HG03045 (cell line): ENCODE results near the gene DHRS13.
"Not testable (repeated sequence)": the region's sequence is repeated elsewhere in the genome, so short reads cannot be mapped to it uniquely, and the experiment has no call there.

Experiments
- ATAC-seq: cut with Tn5 transposase; IDR thresholded peaks from one replicate; pipeline ENCODE4 v1.9.1; 2021; ENCODE audit warnings: mild to moderate bottlenecking, moderate library complexity; ENCODE audit not compliant: unreplicated experiment

Gene DHRS13

GRCh38 chr17:28887871-28888471 lies 14.9 kb downstream of the DHRS13 start:
- no peak for ATAC-seq

GRCh38 chr17:28885951-28886350 lies 16.9 kb downstream of the DHRS13 start:
- ATAC-seq, result no peak

GRCh38 chr17:28885363-28885762 lies 17.5 kb downstream of the DHRS13 start:
- no peak for ATAC-seq

GRCh38 chr17:28883967-28884702 lies 18.7 kb downstream of the DHRS13 start:
- ATAC-seq, result no peak

GRCh38 chr17:28882154-28882895 lies 20.6 kb downstream of the DHRS13 start:
- no peak for ATAC-seq

GRCh38 chr17:28881533-28882056 lies 21.3 kb downstream of the DHRS13 start:
- no peak for ATAC-seq

GRCh38 chr17:28880572-28880945 lies 22.3 kb downstream of the DHRS13 start:
- ATAC-seq, result no peak

GRCh38 chr17:28879886-28880571 lies 22.9 kb downstream of the DHRS13 start:
- no peak for ATAC-seq

- no peak for ATAC-seq
These were observed 23.9 kb downstream of the DHRS13 start for GRCh38 chr17:28878981-28879380.

GRCh38 chr17:28878158-28878910 lies 24.5 kb downstream of the DHRS13 start:
- no peak for ATAC-seq

GRCh38 chr17:28877150-28877711 lies 25.6 kb downstream of the DHRS13 start:
- not testable (repeated sequence) for ATAC-seq

- ATAC-seq, result no peak
These were observed 26.9 kb downstream of the DHRS13 start for GRCh38 chr17:28875848-28876550.

GRCh38 chr17:28874750-28875149 lies 28.1 kb downstream of the DHRS13 start:
- ATAC-seq, result no peak

GRCh38 chr17:28873839-28874238 lies 29.0 kb downstream of the DHRS13 start:
- ATAC-seq, result no peak

GRCh38 chr17:28871056-28871579 lies 31.8 kb downstream of the DHRS13 start:
- ATAC-seq, result peak; percentile 57

GRCh38 chr17:28867276-28867675 lies 35.6 kb downstream of the DHRS13 start:
- no peak for ATAC-seq

- ATAC-seq, result no peak
These were observed 36.7 kb downstream of the DHRS13 start for GRCh38 chr17:28865946-28866752.
